Umbilical cord (tissue), 2 donors: Measurements from ENCODE around the gene SMIM29. TPM values are rescaled to one million over a fixed set of nuclear protein-coding genes. Genes with fewer than 3 reads are reported as not detected.

Source experiments
- DNase-seq: peaks from one replicate; pipeline ENCODE4 v3.0.0-alpha.2; 2015; ENCODE audit warnings: low spot score
- total RNA-seq: library from RNA; depleted of rRNA; stranded (reverse); fragments of >200 nt; gene quantifications from one replicate; pipeline ENCODE4 v1.2.3, GENCODE V29; 2014; ENCODE audit warnings: low replicate concordance; ENCODE audit not compliant: insufficient read depth

SMIM29 gene
- total RNA-seq, 1 donor from 2014 or later, result 10.1 TPM

- DNase-seq, result no peak
Observed at GRCh38 chr6:34240329-34241248, 8.2 kb downstream of the SMIM29 start.

GRCh38 chr6:34239893-34240292 lies 8.9 kb downstream of the SMIM29 start:
- DNase-seq, result no peak

- no peak for DNase-seq
Observed at GRCh38 chr6:34239500-34239825, 9.3 kb downstream of the SMIM29 start.

GRCh38 chr6:34238585-34239499 lies 10.0 kb downstream of the SMIM29 start:
- DNase-seq, result no peak

- DNase-seq, result no peak
Observed at GRCh38 chr6:34237722-34238584, 10.9 kb downstream of the SMIM29 start.

GRCh38 chr6:34237316-34237721 lies 11.5 kb downstream of the SMIM29 start:
- no peak for DNase-seq

GRCh38 chr6:34236443-34237315 lies 12.1 kb downstream of the SMIM29 start, which contains the start of gene HMGA1:
Gene HMGA1 (plus strand): TSS chr6:34236873. CDS start chr6:34240781, 3,908 bp downstream.
- peak; percentile 81 for DNase-seq

- DNase-seq, result no peak
Observed at GRCh38 chr6:34236131-34236442, 12.7 kb downstream of the SMIM29 start.

GRCh38 chr6:34235307-34236130 lies 13.3 kb downstream of the SMIM29 start:
- DNase-seq, result peak; percentile 63

GRCh38 chr6:34234667-34235306 lies 14.0 kb downstream of the SMIM29 start:
- DNase-seq, result no peak

GRCh38 chr6:34233867-34234266 lies 14.9 kb downstream of the SMIM29 start:
- no peak for DNase-seq

- DNase-seq, result no peak
Observed at GRCh38 chr6:34232901-34233300, 15.9 kb downstream of the SMIM29 start.

GRCh38 chr6:34231566-34232336 lies 17.1 kb downstream of the SMIM29 start:
- no peak for DNase-seq

GRCh38 chr6:34230653-34231371 lies 18.0 kb downstream of the SMIM29 start:
- DNase-seq, result no peak

GRCh38 chr6:34229877-34230276 lies 18.9 kb downstream of the SMIM29 start:
- no peak for DNase-seq

GRCh38 chr6:34227761-34228421 lies 20.9 kb downstream of the SMIM29 start:
- no peak for DNase-seq
